ENCODE measurements around the gene CSNK2A2. TPM values are rescaled to one million over a fixed set of nuclear protein-coding genes. Genes with fewer than 3 reads are reported as not detected.

CSNK2A2 gene
- total RNA-seq, 2 donors from 2014 or later: 39.9 to 41.8 TPM

DNA sequence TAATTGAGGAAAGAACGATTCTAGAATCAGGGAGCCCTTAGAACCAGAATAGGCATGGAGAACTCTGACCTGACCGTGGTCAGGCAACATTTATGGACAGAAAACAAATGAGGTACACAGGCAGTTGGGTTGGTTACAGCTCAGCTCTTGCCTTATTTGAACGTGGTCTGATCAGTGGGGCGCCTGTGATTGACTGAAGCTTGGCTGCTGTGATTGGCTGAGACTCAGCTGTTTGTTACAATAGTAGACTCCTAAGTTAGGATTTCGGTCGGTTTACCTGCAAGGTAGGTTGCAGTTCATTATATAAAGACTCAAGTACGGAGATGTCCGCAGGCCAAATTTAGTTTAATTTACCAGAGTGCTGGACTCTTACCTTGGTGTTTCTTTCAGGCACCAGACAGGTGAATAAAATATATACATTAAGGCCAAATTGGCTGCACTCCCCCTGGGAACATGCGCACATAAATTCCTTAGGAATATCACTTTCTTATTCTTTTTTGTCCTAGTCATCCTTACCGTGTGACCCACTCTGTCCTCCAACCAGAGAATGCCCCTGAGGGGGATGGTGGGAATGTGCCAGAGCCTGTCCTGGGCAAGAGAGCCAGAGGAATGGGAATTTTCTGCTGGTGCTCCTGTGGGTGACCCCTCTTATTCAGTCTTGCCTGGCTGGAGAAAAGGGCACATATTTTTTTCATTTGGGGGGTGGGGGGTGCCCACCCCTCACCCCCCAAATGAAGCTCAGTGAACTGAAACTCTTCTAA lies 7.5 kb upstream of the CSNK2A2 start:
- intact Hi-C loops (cut with DNase I): no loop called here
- no peak for DNase-seq (ENCODE audit: low spot score)

- intact Hi-C loops (cut with DNase I): no loop called here
- no peak for DNase-seq (ENCODE audit: low spot score)
Observed at GRCh38 chr16:58201163-58201562, 3.3 kb upstream of the CSNK2A2 start.

- intact Hi-C loops (cut with DNase I): no loop called here
- DNase-seq (ENCODE audit: low spot score): no peak
Observed at GRCh38 chr16:58200004-58200797, 2.3 kb upstream of the CSNK2A2 start.

DNA sequence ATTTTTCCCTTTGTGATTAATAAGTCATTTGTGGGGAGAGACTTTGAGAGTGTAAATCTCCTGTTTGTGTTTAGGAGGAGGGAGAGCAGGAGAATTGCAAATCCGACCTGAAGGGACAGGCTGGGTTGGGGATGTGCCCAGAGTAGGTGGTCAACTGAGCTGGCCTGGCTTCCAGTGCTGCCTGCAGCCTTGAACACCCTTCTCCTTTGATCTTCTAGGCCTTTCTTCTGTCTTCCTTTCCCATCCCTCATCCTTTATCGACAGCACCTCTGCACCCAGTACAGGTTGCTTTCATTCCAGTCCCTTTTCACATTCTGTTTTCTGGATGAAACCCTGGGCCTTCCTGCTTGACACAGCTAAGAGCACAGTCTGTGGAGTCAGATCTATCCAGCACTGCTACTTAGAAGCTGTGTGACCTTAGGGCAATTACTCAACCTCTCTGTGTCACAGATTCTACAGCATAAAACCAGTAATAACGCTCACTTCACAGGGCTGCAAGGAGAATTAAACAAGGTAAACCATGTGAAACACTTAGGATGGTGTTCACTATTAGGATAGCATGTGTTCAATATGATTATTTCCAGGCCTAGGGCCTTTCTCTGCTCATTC lies 1.0 kb upstream of the CSNK2A2 start:
- DNase-seq (ENCODE audit: low spot score): no peak
- intact Hi-C loops (cut with DNase I): no loop called here

GRCh38 chr16:58197314-58198012 lies 443 bp downstream of the CSNK2A2 start:
- intact Hi-C loops (cut with DNase I): no loop called here
- no peak for DNase-seq (ENCODE audit: low spot score)

DNA sequence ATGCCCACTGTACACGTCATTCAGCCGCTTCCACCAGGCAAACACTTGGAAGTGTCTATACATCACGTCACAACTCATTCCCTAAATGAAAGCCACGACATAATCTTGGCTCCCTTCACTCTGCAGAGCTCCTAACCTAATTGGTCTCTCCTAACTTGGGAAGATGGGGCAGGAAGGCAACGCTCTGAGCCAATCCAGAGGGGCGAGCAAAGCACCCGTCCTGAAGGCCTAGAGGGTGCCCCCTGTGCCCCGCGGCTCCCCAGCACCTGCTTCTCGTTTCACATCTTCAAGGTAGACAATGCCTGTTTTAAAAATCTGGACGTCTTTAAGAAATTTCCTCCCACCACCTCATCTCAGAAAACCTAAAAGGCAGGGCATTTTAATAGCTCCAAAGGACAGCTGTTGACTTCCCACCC lies 1.0 kb downstream of the CSNK2A2 start:
- intact Hi-C loops (cut with DNase I): no loop called here
- no peak for DNase-seq (ENCODE audit: low spot score)

DNA sequence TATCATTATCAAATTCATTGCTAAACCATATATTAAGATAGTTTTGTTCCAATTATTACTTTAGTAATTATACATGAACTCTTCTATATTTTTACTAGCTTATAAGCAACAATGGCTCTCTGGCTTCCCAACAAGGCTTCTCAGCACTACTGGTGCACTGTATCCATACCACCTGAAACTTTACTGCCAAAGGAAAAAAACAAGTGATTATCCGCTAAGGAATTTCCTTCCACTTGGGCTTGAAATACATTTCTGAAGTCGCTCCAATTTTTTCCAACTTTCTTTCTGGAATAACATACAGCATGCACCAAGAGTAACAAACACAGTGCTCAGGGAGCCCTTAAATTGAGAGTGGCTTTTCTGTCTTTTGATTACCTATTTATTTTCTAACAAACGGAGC lies 2.1 kb downstream of the CSNK2A2 start:
- no peak for DNase-seq (ENCODE audit: low spot score)
- intact Hi-C loops (cut with DNase I): no loop called here

DNA sequence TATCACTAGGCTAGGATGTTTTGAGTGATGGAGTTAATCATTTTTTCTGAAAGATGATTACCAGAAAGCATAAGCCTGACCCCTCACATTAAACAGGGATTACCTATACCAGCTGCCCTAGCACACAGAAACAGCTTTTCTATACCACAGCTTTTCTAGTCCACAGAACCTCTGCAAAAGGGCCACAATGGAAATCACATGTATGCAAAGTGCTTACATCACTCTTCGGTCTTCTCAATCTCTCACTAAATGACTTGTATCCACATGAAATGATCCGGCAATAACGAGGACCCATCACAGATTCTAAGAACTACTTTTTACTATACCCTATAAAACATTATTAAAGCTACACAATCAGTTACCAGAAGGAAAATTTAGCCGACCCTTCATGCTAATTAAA lies 2.6 kb downstream of the CSNK2A2 start:
- intact Hi-C loops (cut with DNase I): no loop called here
- no peak for DNase-seq (ENCODE audit: low spot score)

DNA sequence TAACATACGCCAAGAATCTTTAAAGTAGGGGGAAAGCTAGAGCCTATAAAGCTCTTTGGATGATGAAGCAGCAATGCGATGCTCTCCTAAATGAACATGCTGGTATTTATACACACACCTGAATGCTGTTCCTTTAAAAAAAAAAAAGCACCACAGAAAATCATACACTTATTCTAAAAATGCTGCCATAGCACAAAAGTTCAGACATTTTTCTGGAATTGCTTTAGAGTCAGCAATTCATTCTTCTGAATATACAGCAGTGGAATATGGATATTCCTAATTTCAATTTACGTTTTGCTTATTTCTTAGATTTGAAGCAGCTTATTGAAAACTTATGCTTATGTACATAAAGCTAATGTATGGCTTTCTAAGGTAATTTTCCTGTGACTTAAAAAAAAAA lies 3.1 kb downstream of the CSNK2A2 start:
- intact Hi-C loops (cut with DNase I): no loop called here

DNA sequence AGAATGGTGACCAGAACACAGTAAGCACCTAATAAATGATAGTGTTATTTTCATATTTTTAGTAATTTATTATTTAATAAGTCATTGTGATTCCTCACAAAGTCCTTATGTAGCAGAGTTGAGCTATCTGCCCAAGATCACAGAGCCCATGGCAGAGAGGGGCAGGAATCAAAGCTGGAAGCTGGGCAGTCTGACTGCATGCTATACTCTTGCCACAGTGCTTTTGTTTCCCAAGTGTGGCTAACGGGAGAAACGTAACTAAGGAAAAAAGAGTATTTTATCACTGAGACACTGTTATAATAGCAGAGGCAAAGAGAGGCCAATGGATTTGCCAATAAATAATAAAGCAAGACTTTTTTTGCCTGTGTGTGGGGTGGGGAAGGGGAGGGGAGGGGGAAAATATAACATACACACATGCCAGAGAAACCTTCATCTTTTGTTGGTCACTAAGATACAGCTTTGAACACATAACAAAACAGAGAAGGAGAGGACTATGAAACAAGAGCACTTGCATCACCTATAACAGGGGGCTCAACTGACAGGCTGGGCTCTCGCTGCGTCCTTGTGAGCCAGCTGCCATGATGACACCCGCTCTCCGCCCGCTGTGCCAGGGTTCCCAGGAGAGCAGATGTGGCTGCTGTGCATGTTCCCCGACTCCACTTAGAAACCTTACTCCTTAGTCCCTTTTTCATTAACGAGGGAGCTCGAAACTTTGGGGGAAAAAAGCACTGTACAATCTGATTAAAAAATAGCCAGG lies 10.1 kb downstream of the CSNK2A2 start:
- no peak for DNase-seq (ENCODE audit: low spot score)
- intact Hi-C loops (cut with DNase I): no loop called here

More for the DNA sequence above, 3.1 kb downstream of the CSNK2A2 start:
- DNase-seq (ENCODE audit: low spot score): no peak

GRCh38 chr16:58187092-58187491 lies 10.8 kb downstream of the CSNK2A2 start:
- intact Hi-C loops (cut with DNase I): no loop called here
- no peak for DNase-seq (ENCODE audit: low spot score)

DNA sequence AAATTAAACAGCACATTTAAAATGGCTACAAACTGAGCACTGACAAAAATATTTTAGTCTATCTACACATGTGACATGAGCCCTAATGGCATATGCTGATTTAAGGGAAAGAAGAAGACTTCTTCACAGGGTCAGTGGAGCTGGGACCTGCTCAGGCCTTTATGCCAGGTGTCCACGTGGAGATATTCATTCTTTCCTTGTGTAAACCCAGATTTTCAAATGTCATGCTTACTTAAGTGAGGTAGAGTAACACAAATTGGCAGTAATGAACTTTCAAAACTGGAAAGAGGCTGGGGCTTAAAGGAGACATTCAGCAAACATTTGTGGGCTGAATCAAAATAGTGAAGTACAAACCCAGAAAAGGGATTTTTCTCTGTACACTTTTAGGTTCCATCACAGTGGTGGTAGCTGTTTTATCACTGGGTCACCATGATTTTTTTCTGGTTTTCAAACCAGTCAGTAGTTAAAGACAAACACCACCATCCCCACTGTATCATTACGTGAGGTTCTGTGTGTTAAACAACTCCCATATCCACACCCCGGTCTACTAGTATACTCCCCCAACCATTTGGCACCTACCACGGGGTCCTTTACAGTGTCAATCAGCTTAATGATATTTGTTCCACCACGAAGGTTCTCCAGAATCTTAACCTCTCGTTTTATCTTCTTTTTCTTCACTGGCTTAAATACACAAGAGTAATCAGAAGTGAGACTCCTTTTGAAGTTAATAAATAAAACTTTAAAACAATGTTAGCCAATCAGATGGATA lies 11.5 kb downstream of the CSNK2A2 start:
- intact Hi-C loops (cut with DNase I): no loop called here
- no peak for DNase-seq (ENCODE audit: low spot score)

DNA sequence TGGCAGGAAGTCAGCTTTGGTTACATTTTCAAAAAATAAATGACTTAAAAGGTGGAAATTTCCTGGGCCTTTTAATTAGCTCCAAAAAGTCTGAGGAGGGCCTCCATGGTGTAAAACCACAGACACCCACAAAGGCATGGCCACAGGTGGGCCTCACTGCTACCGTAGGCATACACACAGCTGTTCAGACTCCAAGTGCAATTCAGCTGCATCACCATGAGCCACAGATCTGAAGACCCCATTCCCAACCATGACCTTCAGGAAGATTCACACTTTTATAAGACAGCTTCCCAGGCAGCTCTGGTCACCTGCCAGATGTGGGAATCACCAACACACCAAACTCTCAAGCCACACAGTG lies 20.6 kb downstream of the CSNK2A2 start:
- DNase-seq (ENCODE audit: low spot score): no peak
- intact Hi-C loops (cut with DNase I): no loop called here

- no peak for DNase-seq (ENCODE audit: low spot score)
- intact Hi-C loops (cut with DNase I): no loop called here
Observed at GRCh38 chr16:58176608-58177352, 21.1 kb downstream of the CSNK2A2 start.

DNA sequence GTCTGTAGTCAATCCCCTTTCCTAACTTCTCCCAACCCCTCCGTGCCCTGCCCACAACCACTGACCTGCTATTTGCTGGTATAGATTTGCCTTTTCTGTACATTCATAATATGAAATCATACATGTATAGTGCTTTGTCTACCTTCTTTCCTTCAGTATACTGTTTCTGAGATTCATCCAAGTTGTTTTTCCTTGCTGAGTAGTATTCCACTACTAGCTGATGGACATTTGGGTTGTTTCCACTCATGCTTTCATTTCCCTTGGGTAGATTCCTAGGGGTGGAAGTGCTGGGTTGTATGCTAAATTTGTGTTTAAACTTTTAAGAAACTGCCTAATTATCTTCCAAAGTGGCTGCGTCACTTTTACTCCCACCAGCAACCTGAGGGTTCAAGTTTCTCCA lies 27.7 kb downstream of the CSNK2A2 start:
- intact Hi-C loops (cut with DNase I): no loop called here
- DNase-seq (ENCODE audit: low spot score): no peak

DNA sequence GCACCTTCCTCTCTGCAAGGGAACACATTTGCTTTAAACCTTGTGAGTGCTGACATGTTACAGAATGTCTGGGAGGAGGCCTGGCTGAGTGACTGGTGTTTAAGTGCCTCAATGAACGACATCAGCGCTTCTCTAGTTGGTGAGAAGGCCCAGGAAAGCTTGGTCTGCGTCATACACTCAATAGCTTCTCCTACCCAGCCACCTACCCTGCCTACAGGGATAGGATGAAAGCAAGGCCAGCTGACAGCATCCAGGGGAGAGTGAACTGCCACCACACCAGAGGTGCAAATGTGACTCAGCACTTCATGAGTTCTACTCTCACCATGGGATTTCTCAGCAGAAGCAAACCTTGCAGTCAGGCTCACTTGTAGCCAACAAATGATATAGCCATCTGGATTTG lies 37.1 kb downstream of the CSNK2A2 start:
- intact Hi-C loops (cut with DNase I): no loop called here
- no peak for DNase-seq (ENCODE audit: low spot score)

DNA sequence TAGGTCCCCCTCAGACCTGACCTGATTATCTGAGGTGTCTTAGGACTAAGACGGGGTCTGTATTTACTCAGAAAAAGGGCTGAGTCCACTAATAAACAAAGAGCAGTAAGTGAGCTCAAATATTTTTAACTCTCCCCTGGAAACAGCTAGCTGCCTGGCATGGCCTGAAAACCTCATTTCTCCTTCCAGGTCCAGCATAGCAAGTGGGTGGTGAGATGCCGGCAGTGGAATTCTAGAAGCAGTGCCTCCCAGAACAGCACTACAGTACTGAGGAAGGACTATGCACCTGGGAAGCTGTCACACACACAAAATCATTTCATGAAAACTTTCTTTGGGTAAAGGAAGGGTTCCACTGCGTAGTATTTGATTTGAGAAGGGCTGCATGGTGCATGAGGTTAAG lies 39.2 kb downstream of the CSNK2A2 start:
- intact Hi-C loops (cut with DNase I): no loop called here

More for the DNA sequence above, 39.2 kb downstream of the CSNK2A2 start:
- DNase-seq (ENCODE audit: low spot score): no peak

Data from posterior vena cava (tissue), 2 donors.